BLaER1 (cell line): ENCODE measurements around the gene IKBIP.
A peak's percentile ranks its signal among the peaks of the same experiment; 100 is the strongest.
"Not testable (repeated sequence)": the region's sequence is repeated elsewhere in the genome, so short reads cannot be mapped to it uniquely, and the experiment has no call there.

Experiments used
- H3K27ac ChIP-seq: shearing (Covaris generic); formaldehyde crosslinking; 2 replicates; pipeline ENCODE4 v1.8.1; 2022
- H3K27me3 ChIP-seq: shearing (Covaris generic); formaldehyde crosslinking; 2 replicates; pipeline ENCODE4 v1.8.1; 2022
- H3K36me3 ChIP-seq: shearing (Covaris generic); formaldehyde crosslinking; 2 replicates; pipeline ENCODE4 v1.8.1; 2022
- H3K4me1 ChIP-seq: shearing (Covaris generic); formaldehyde crosslinking; 2 replicates; pipeline ENCODE4 v1.8.1; 2022
- H3K4me2 ChIP-seq: shearing (Covaris generic); formaldehyde crosslinking; 2 replicates; pipeline ENCODE4 v1.8.1; 2022
- H3K4me3 ChIP-seq: shearing (Covaris generic); formaldehyde crosslinking; 2 replicates; pipeline ENCODE4 v1.8.1; 2022
- H3K9ac ChIP-seq: shearing (Covaris generic); formaldehyde crosslinking; 2 replicates; pipeline ENCODE4 v1.8.1; 2022
- H3K9me3 ChIP-seq: shearing (Covaris generic); formaldehyde crosslinking; 2 replicates; pipeline ENCODE4 v1.8.1; 2022
- H4K20me1 ChIP-seq: shearing (Covaris generic); formaldehyde crosslinking; 2 replicates; pipeline ENCODE4 v1.8.1; 2022
- Cebpa-rat ChIP-seq: shearing (Covaris generic); IDR thresholded peaks from 2 replicates; pipeline ENCODE4 v1.8.1; 2022

Gene IKBIP

GRCh38 chr12:98669751-98670150 lies 25.2 kb upstream of the IKBIP start:
- Histone ChIP-seq H3K27me3 (no peaks in the 10 kb centered on the region), H3K9ac (no peak overlapping the region), H3K4me3 (no peak overlapping the region), H3K36me3 (peaks cover 85% of the 10 kb centered on the region), H3K9me3 (no peaks in the 10 kb centered on the region), H3K4me1 (no peaks in the 10 kb centered on the region), H3K27ac (no peak overlapping the region), H3K4me2 (no peak overlapping the region), H4K20me1 (no peaks in the 10 kb centered on the region)
- no peak for TF ChIP-seq Cebpa-rat

- TF ChIP-seq Cebpa-rat, result no peak
Measured at GRCh38 chr12:98660521-98660920, 15.9 kb upstream of the IKBIP start.

GRCh38 chr12:98656289-98657101 lies 11.9 kb upstream of the IKBIP start:
- H3K9ac ChIP-seq, result no peak overlapping the region
- H3K9me3 ChIP-seq, result no peaks in the 10 kb centered on the region
- H3K27ac ChIP-seq, result no peak overlapping the region
- H3K4me1 ChIP-seq, result no peaks in the 10 kb centered on the region
- TF ChIP-seq Cebpa-rat, result no peak
- no peaks in the 10 kb centered on the region for H4K20me1 ChIP-seq
- H3K4me2 ChIP-seq, result no peak overlapping the region
- peaks cover 69% of the 10 kb centered on the region for H3K36me3 ChIP-seq
- H3K4me3 ChIP-seq, result no peak overlapping the region
- no peaks in the 10 kb centered on the region for H3K27me3 ChIP-seq

More at GRCh38 chr12:98660521-98660920, 15.9 kb upstream of the IKBIP start:
- no peak overlapping the region for H3K27ac ChIP-seq
- no peaks in the 10 kb centered on the region for H3K27me3 ChIP-seq
- no peaks in the 10 kb centered on the region for H4K20me1 ChIP-seq
- H3K4me1 ChIP-seq, result no peaks in the 10 kb centered on the region
- peaks cover 90% of the 10 kb centered on the region for H3K36me3 ChIP-seq
- H3K4me2 ChIP-seq, result no peak overlapping the region
- H3K9me3 ChIP-seq, result no peaks in the 10 kb centered on the region
- no peak overlapping the region for H3K4me3 ChIP-seq
- no peak overlapping the region for H3K9ac ChIP-seq

GRCh38 chr12:98653866-98654493 lies 9.4 kb upstream of the IKBIP start:
- TF ChIP-seq Cebpa-rat, result no peak
- Histone ChIP-seq H3K9me3 (no peaks in the 10 kb centered on the region), H3K27ac (no peak overlapping the region), H3K4me3 (no peak overlapping the region), H3K36me3 (peaks cover 66% of the 10 kb centered on the region), H3K4me2 (no peak overlapping the region), H3K9ac (no peak overlapping the region), H4K20me1 (no peaks in the 10 kb centered on the region), H3K27me3 (no peaks in the 10 kb centered on the region), H3K4me1 (no peaks in the 10 kb centered on the region)

GRCh38 chr12:98651328-98651727 lies 6.7 kb upstream of the IKBIP start:
- peaks cover 52% of the 10 kb centered on the region for H3K36me3 ChIP-seq
- H4K20me1 ChIP-seq, result peaks cover 10% of the 10 kb centered on the region; the same call in 1 of the 2 replicates
- H3K27ac ChIP-seq, result no peak overlapping the region
- no peak for TF ChIP-seq Cebpa-rat
- no peak overlapping the region for H3K4me3 ChIP-seq
- H3K4me1 ChIP-seq, result peaks cover 11% of the 10 kb centered on the region
- H3K27me3 ChIP-seq, result no peaks in the 10 kb centered on the region
- H3K4me2 ChIP-seq, result no peak overlapping the region
- H3K9ac ChIP-seq, result no peak overlapping the region
- no peaks in the 10 kb centered on the region for H3K9me3 ChIP-seq

GRCh38 chr12:98646294-98647090 lies 1.9 kb upstream of the IKBIP start:
- H3K4me2 ChIP-seq, result peak overlapping the region; percentile 68
- peaks cover 35% of the 10 kb centered on the region for H3K4me1 ChIP-seq
- no peaks in the 10 kb centered on the region for H3K9me3 ChIP-seq
- peak overlapping the region; percentile 81 for H3K4me3 ChIP-seq
- peaks cover 31% of the 10 kb centered on the region for H3K36me3 ChIP-seq
- H3K27ac ChIP-seq, result no peak overlapping the region
- no peak for TF ChIP-seq Cebpa-rat
- peak overlapping the region; percentile 81 for H3K9ac ChIP-seq
- H4K20me1 ChIP-seq, result peaks cover 13% of the 10 kb centered on the region; the same call in 1 of the 2 replicates
- no peaks in the 10 kb centered on the region for H3K27me3 ChIP-seq

GRCh38 chr12:98645572-98646067 lies 1.0 kb upstream of the IKBIP start:
- peak overlapping the region; percentile 68 for H3K4me2 ChIP-seq
- no peaks in the 10 kb centered on the region for H3K9me3 ChIP-seq
- peak overlapping the region; percentile 81 for H3K9ac ChIP-seq
- H4K20me1 ChIP-seq, result peaks cover 18% of the 10 kb centered on the region; the same call in 1 of the 2 replicates
- TF ChIP-seq Cebpa-rat, result no peak
- no peaks in the 10 kb centered on the region for H3K27me3 ChIP-seq
- H3K27ac ChIP-seq, result peak overlapping the region; percentile 83
- H3K4me1 ChIP-seq, result peaks cover 37% of the 10 kb centered on the region
- peaks cover 29% of the 10 kb centered on the region for H3K36me3 ChIP-seq
- peak overlapping the region; percentile 81 for H3K4me3 ChIP-seq

GRCh38 chr12:98644433-98644711 lies 216 bp downstream of the IKBIP start:
- Histone ChIP-seq H3K36me3 (peaks cover 20% of the 10 kb centered on the region), H3K4me1 (peaks cover 37% of the 10 kb centered on the region), H4K20me1 (peaks cover 18% of the 10 kb centered on the region; the same call in 1 of the 2 replicates), H3K27ac (peak overlapping the region; percentile 83), H3K9me3 (no peaks in the 10 kb centered on the region), H3K4me3 (peak overlapping the region; percentile 81), H3K4me2 (peak overlapping the region; percentile 74), H3K9ac (peak overlapping the region; percentile 81), H3K27me3 (no peaks in the 10 kb centered on the region)
- no peak for TF ChIP-seq Cebpa-rat

- peak overlapping the region; percentile 74 for H3K4me2 ChIP-seq
- H3K27ac ChIP-seq, H3K9me3 ChIP-seq, H3K27me3 ChIP-seq, H3K9ac ChIP-seq: not testable (repeated sequence)
- peaks cover 18% of the 10 kb centered on the region; the same call in 1 of the 2 replicates for H4K20me1 ChIP-seq
- H3K4me1 ChIP-seq, result peaks cover 37% of the 10 kb centered on the region
- H3K4me3 ChIP-seq, result peak overlapping the region; percentile 81; the same call in 1 of the 2 replicates
- H3K36me3 ChIP-seq, result peaks cover 23% of the 10 kb centered on the region
Measured at GRCh38 chr12:98642801-98643200, 1.8 kb downstream of the IKBIP start.

GRCh38 chr12:98639491-98639890 lies 5.1 kb downstream of the IKBIP start:
- Histone ChIP-seq H3K4me3 (no peak overlapping the region), H3K9me3 (no peaks in the 10 kb centered on the region), H4K20me1 (peaks cover 5% of the 10 kb centered on the region; the same call in 1 of the 2 replicates), H3K27ac (no peak overlapping the region), H3K9ac (no peak overlapping the region), H3K27me3 (no peaks in the 10 kb centered on the region), H3K4me1 (peaks cover 22% of the 10 kb centered on the region), H3K36me3 (peaks cover 29% of the 10 kb centered on the region), H3K4me2 (no peak overlapping the region)
- no peak for TF ChIP-seq Cebpa-rat
